ENCODE measurements around the gene PGAP2. TPM values are rescaled to one million over a fixed set of nuclear protein-coding genes. Genes with fewer than 3 reads are reported as not detected.
A peak's percentile ranks its signal among the peaks of the same experiment; 100 is the strongest.

PGAP2 gene
- total RNA-seq, 2 experiments from 2014 or later, result 33.1 to 36.7 TPM

- ATAC-seq (no peak), DNase-seq (no peak)
- CTCF ChIA-PET, result interaction anchor here (0.6 to 21.2 kb wide), 6 partner anchors 12 to 207 kb away, joined by 3 to 274 read pairs (median 4); partner anchors contain the start of gene STIM1
- intact Hi-C loops (cut with micrococcal nuclease), result no loop called here
- Mint-ChIP-seq H3K27ac (peak overlapping the region; percentile 94), H3K9me3 (peaks cover 1% of the 10 kb centered on the region), H3K4me3 (peak overlapping the region; percentile 38), H3K36me3 (ENCODE audit: low read depth) (peaks cover 21% of the 10 kb centered on the region), H3K27me3 (no peaks in the 10 kb centered on the region), H3K4me1 (ENCODE audit: low read depth) (peaks cover 87% of the 10 kb centered on the region)
- TF ChIP-seq, protein P1, sequence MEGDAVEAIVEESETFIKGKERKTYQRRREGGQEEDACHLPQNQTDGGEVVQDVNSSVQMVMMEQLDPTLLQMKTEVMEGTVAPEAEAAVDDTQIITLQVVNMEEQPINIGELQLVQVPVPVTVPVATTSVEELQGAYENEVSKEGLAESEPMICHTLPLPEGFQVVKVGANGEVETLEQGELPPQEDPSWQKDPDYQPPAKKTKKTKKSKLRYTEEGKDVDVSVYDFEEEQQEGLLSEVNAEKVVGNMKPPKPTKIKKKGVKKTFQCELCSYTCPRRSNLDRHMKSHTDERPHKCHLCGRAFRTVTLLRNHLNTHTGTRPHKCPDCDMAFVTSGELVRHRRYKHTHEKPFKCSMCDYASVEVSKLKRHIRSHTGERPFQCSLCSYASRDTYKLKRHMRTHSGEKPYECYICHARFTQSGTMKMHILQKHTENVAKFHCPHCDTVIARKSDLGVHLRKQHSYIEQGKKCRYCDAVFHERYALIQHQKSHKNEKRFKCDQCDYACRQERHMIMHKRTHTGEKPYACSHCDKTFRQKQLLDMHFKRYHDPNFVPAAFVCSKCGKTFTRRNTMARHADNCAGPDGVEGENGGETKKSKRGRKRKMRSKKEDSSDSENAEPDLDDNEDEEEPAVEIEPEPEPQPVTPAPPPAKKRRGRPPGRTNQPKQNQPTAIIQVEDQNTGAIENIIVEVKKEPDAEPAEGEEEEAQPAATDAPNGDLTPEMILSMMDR (IDR thresholded peaks at IDR 0.05), result no peak
- POLR2A ChIA-PET, result interaction anchor here (1.3 to 2.9 kb wide), 5 partner anchors 7 to 24 kb away, joined by 3 to 21 read pairs (median 4); partner anchors contain the start of gene STIM1
Measured at GRCh38 chr11:3865388-3866193, 57.2 kb downstream of the PGAP2 start.

DNA sequence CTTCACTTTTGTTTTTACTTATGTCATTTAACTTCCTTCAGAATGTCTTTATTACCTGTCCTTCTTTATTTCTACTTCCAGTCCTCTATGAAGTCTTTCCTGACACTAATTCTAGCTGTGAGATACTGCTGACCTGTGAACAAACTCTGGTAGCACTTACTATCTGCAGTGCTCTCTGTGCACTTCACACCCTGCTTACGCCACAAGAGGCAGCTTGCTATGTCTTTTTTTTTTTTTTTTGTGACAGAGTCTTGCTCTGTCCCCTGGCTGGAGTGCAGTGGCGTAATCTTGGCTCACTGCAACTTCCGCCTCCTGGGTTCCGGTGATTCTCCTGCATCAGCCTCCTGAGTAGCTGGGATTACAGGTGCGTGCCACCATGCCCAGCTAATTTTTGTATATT lies 57.8 kb downstream of the PGAP2 start:
- Mint-ChIP-seq H3K27ac (peak overlapping the region; percentile 94), H3K9me3 (peaks cover 1% of the 10 kb centered on the region), H3K27me3 (no peaks in the 10 kb centered on the region), H3K4me3 (peak overlapping the region; percentile 38), H3K36me3 (ENCODE audit: low read depth) (peaks cover 19% of the 10 kb centered on the region), H3K4me1 (ENCODE audit: low read depth) (peaks cover 86% of the 10 kb centered on the region)
- TF ChIP-seq, protein P1 (IDR thresholded peaks at IDR 0.05), result no peak
- DNase-seq (no peak), ATAC-seq (peak; percentile 29)
- ChIA-PET CTCF (interaction anchor here (0.8 to 21.2 kb wide), 4 partner anchors 11 to 207 kb away, joined by 3 to 274 read pairs (median 10); partner anchors contain the start of gene STIM1), POLR2A (interaction anchor here (1.3 to 2.9 kb wide), 5 partner anchors 8 to 100 kb away, joined by 3 to 21 read pairs (median 3); no protein-coding TSS in a partner anchor)
- intact Hi-C loops (cut with micrococcal nuclease), result no loop called here

- peaks cover 1% of the 10 kb centered on the region for H3K9me3 Mint-ChIP-seq
- no peaks in the 10 kb centered on the region for H3K27me3 Mint-ChIP-seq
- ATAC-seq, result no peak
- peaks cover 20% of the 10 kb centered on the region for H3K36me3 Mint-ChIP-seq (ENCODE audit: low read depth)
- peak overlapping the region; percentile 94 for H3K27ac Mint-ChIP-seq
- intact Hi-C loops (cut with micrococcal nuclease), result no loop called here
- ChIA-PET CTCF (interaction anchor here (1.0 to 21.2 kb wide), 4 partner anchors 8 to 206 kb away, joined by 3 to 274 read pairs (median 10); partner anchors contain the start of gene STIM1), POLR2A (interaction anchor here (1.0 to 2.9 kb wide), 7 partner anchors 8 to 99 kb away, joined by 3 to 21 read pairs (median 4); partner anchors contain the start of genes RHOG and STIM1)
- TF ChIP-seq, protein P1 (IDR thresholded peaks at IDR 0.05), result no peak
- no peak for DNase-seq
- peak overlapping the region; percentile 51 for H3K4me3 Mint-ChIP-seq
- H3K4me1 Mint-ChIP-seq (ENCODE audit: low read depth), result peaks cover 87% of the 10 kb centered on the region
Measured at GRCh38 chr11:3866836-3867208, 58.5 kb downstream of the PGAP2 start.

DNA sequence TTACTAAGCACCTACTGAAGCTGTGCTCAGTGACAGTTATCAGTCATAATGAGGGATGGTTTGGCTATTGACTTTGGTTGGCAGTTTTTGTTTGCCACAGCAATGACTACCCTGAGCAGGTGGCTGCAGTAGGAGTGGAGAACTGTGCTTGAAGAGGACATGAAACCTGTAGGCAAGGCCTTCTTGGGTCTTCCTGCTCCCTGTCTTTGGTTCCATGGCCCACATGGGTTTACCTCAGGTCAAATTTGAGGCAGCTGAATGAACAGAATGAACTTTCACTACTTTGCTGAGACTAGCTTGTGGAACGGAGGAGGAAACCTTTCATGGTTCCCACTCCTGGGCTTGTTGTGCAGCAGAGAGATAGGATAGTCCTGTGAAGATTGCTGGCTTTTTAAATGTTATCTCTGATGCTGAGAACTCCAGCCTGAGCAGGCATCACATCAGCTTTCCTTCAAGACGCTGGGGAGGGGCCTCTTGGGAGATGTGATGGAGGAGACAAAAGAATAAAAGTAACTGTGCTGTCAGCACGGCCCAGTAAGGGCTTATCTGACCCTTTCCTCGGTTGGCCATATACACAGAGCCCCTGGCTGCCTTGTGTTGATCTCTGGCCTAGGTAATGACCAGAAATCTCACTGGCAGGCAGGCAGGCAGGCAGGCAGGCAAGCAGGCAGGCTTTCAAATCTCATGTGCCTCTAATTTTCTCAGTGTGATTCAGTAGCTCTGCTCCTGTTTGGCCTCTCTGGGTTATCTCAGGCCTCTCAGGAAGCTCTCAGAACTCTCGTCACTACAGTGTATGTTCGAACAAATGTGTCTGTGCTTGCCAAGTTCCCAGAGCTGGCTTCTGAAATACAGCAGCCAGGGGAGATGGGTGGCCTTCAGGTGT lies 59.1 kb downstream of the PGAP2 start:
- ATAC-seq (peak; percentile 65), DNase-seq (peak; percentile 66)
- CTCF ChIA-PET, result interaction anchor here (0.7 to 21.2 kb wide), 8 partner anchors 9 to 206 kb away, joined by 3 to 274 read pairs (median 4); partner anchors contain the start of gene STIM1
- TF ChIP-seq, protein P1 (IDR thresholded peaks at IDR 0.05), result no peak
- POLR2A ChIA-PET, result interaction anchor here (1.0 to 2.9 kb wide), 9 partner anchors 9 to 98 kb away, joined by 3 to 21 read pairs (median 5); partner anchors contain the start of genes RHOG and STIM1
- no peaks in the 10 kb centered on the region for H3K27me3 Mint-ChIP-seq
- intact Hi-C loops (cut with micrococcal nuclease), result no loop called here
- H3K36me3 Mint-ChIP-seq (ENCODE audit: low read depth), result peaks cover 17% of the 10 kb centered on the region
- H3K4me1 Mint-ChIP-seq (ENCODE audit: low read depth), result peaks cover 85% of the 10 kb centered on the region
- peak overlapping the region; percentile 94 for H3K27ac Mint-ChIP-seq
- peaks cover 1% of the 10 kb centered on the region for H3K9me3 Mint-ChIP-seq
- peak overlapping the region; percentile 51 for H3K4me3 Mint-ChIP-seq
